H1 (cell line): ENCODE results near the gene NDUFA8. TPM values are rescaled to one million over a fixed set of nuclear protein-coding genes. Genes with fewer than 3 reads are reported as not detected.

Experiments used
- CTCF ChIA-PET: fragments of 300-600 bp; sonication (Branson Sonifier 250); formaldehyde crosslinking; loops from one replicate; lab custom pipeline; 2021; ENCODE audit not compliant: partially characterized antibody; lab: Charles Lee
- POLR2A ChIA-PET: fragments of 300-600 bp; sonication (Branson Sonifier 250); formaldehyde crosslinking; loops from one replicate; lab custom pipeline; 2021; ENCODE audit warnings: inconsistent platforms; ENCODE audit not compliant: partially characterized antibody; lab: Charles Lee
- DNase-seq, 2 experiments: peaks; one replicate each; pipeline versions ENCODE4 v3.0.0 to v3.0.0-alpha.2; 2010 to 2022; ENCODE audit warnings: low spot score in 2 of 2, low read depth in 1 of 2, mixed read lengths in 1 of 2
- FAIRE-seq: peaks from 2 replicates; lab custom pipeline; 2011; peaks lifted over from hg19 to GRCh38; lab: Jason Lieb, UNC
- H2AFZ ChIP-seq: 2 replicates; pipeline ENCODE4 v1.8.1; 2012; ENCODE audit warnings: low read length, inconsistent platforms
- H2AK5ac ChIP-seq: 2 replicates; pipeline ENCODE4 v1.6.1; 2013; ENCODE audit warnings: low read depth, low read length
- H2BK120ac ChIP-seq: replicated peaks from 2 replicates; pipeline ENCODE3; 2013; ENCODE audit warnings: low read depth, low read length, inconsistent platforms
- H2BK12ac ChIP-seq: 2 replicates; pipeline ENCODE4 v1.6.1; 2013; ENCODE audit warnings: low read depth, low read length
- H2BK15ac ChIP-seq: 2 replicates; pipeline ENCODE4 v1.6.1; 2013; ENCODE audit warnings: low read length
- H2BK20ac ChIP-seq: 2 replicates; pipeline ENCODE4 v1.6.1; 2013; ENCODE audit warnings: low read length
- H2BK5ac ChIP-seq: 2 replicates; pipeline ENCODE4 v1.6.1; 2013; ENCODE audit warnings: low read depth, low read length
- H3K14ac ChIP-seq: 2 replicates; pipeline ENCODE4 v1.6.1; 2013; ENCODE audit warnings: inconsistent platforms; ENCODE audit not compliant: insufficient read length
- H3K18ac ChIP-seq: 2 replicates; pipeline ENCODE4 v1.6.1; 2013; ENCODE audit warnings: low read length; ENCODE audit errors: extremely low read depth
- H3K23ac ChIP-seq: 2 replicates; pipeline ENCODE4 v1.6.1; 2013; ENCODE audit warnings: inconsistent platforms; ENCODE audit not compliant: insufficient read length
- H3K23me2 ChIP-seq: 2 replicates; pipeline ENCODE4 v1.6.1; 2013; ENCODE audit warnings: low read depth, low read length
- H3K27ac ChIP-seq: 2 replicates; pipeline ENCODE4 v1.6.1; 2011; ENCODE audit warnings: low read depth, low read length, inconsistent platforms
- H3K27me3 ChIP-seq, 4 experiments: replicated peaks in 1 of 4; 1 replicate in 1 of 4; 2 replicates in 3 of 4; pipeline versions ENCODE4 v1.6.1 to v1.8.1; 2011 to 2013; ENCODE audit warnings: low read length in 3 of 4, mild to moderate bottlenecking in 3 of 4, inconsistent platforms in 2 of 4, mixed read lengths in 2 of 4, moderate library complexity in 1 of 4; ENCODE audit not compliant: control insufficient read depth in 3 of 4, insufficient read depth in 3 of 4; ENCODE audit errors: extremely low read depth in 1 of 4
- H3K36me3 ChIP-seq, 4 experiments: 2 replicates each; pipeline versions ENCODE4 v1.6.1 to v1.8.1; 2011 to 2013; ENCODE audit warnings: mild to moderate bottlenecking in 4 of 4, low read length in 3 of 4, moderate library complexity in 2 of 4, control low read depth in 1 of 4, inconsistent platforms in 1 of 4; ENCODE audit not compliant: insufficient read depth in 4 of 4, control insufficient read depth in 2 of 4
- H3K4ac ChIP-seq: replicated peaks from 2 replicates; pipeline ENCODE3; 2013; ENCODE audit warnings: low read length, low read depth, mixed read lengths, inconsistent platforms; ENCODE audit not compliant: insufficient read length
- H3K4me1 ChIP-seq, 4 experiments: replicated peaks in 1 of 4; 1 replicate in 1 of 4; 2 replicates in 3 of 4; pipeline versions ENCODE4 v1.6.1 to v1.8.1; 2011 to 2013; ENCODE audit warnings: low read length in 3 of 4, inconsistent platforms in 2 of 4, mixed read lengths in 1 of 4; ENCODE audit not compliant: insufficient read depth in 4 of 4, control insufficient read depth in 3 of 4
- H3K4me2 ChIP-seq, 2 experiments: 2 replicates each; pipeline versions ENCODE4 v1.6.1 to v1.8.1; 2011 to 2013; ENCODE audit warnings: low read depth in 2 of 2, low read length in 2 of 2, control low read depth in 1 of 2, inconsistent platforms in 1 of 2, mild to moderate bottlenecking in 1 of 2; ENCODE audit not compliant: insufficient read depth in 1 of 2
- H3K4me3 ChIP-seq, 4 experiments: fragments of 200-600, 300-600 bp in 1 of 4; sonication (generic), shearing (Covaris generic), sonication (Bioruptor Twin) in 1 of 4; 2 replicates each; pipeline versions ENCODE4 v1.5.1 to v1.8.1; 2011 to 2016; ENCODE audit warnings: low read length in 4 of 4, low read depth in 3 of 4, control low read depth in 2 of 4, inconsistent platforms in 2 of 4, mild to moderate bottlenecking in 2 of 4, mixed read lengths in 1 of 4, moderate library complexity in 1 of 4; ENCODE audit not compliant: insufficient read depth in 2 of 4; ENCODE audit errors: extremely low read depth in 1 of 4
- H3K56ac ChIP-seq: replicated peaks from 2 replicates; pipeline ENCODE3; 2013; ENCODE audit warnings: low read depth, mild to moderate bottlenecking, mixed read lengths, low read length, inconsistent platforms; ENCODE audit not compliant: insufficient read length
- H3K79me1 ChIP-seq: 2 replicates; pipeline ENCODE4 v1.6.1; 2013; ENCODE audit warnings: low read depth, low read length, control low read depth
- H3K79me2 ChIP-seq, 2 experiments: 2 replicates each; pipeline versions ENCODE4 v1.6.1 to v1.8.1; 2012 to 2013; ENCODE audit warnings: low read length in 2 of 2, mild to moderate bottlenecking in 2 of 2, inconsistent platforms in 1 of 2; ENCODE audit not compliant: insufficient read depth in 2 of 2, control insufficient read depth in 1 of 2
- H3K9ac ChIP-seq, 4 experiments: replicated peaks in 1 of 4; 1 replicate in 1 of 4; 2 replicates in 3 of 4; pipeline versions ENCODE4 v1.6.1 to v1.8.1; 2011 to 2013; ENCODE audit warnings: low read depth in 3 of 4, low read length in 3 of 4, control low read depth in 2 of 4, mild to moderate bottlenecking in 2 of 4, moderate library complexity in 2 of 4, inconsistent platforms in 1 of 4; ENCODE audit errors: extremely low read depth in 1 of 4
- H3K9me3 ChIP-seq, 2 experiments: 2 replicates each; pipeline versions ENCODE4 v1.6.1 to v1.8.1; 2012 to 2013; ENCODE audit warnings: mild to moderate bottlenecking in 2 of 2, moderate library complexity in 2 of 2, control low read depth in 1 of 2, inconsistent platforms in 1 of 2, low read depth in 1 of 2, low read length in 1 of 2, mixed read lengths in 1 of 2; ENCODE audit not compliant: insufficient read depth in 2 of 2
- H4K20me1 ChIP-seq, 2 experiments: replicated peaks in 1 of 2; 2 replicates each; pipeline versions ENCODE3 to v1.8.1; 2011 to 2013; ENCODE audit warnings: inconsistent platforms in 2 of 2, low read length in 2 of 2, mild to moderate bottlenecking in 1 of 2; ENCODE audit not compliant: insufficient read depth in 2 of 2, control insufficient read depth in 1 of 2
- H4K5ac ChIP-seq: 2 replicates; pipeline ENCODE4 v1.6.1; 2013; ENCODE audit warnings: low read length, low read depth, mixed read lengths, inconsistent platforms; ENCODE audit not compliant: insufficient read length
- H4K8ac ChIP-seq: 2 replicates; pipeline ENCODE4 v1.8.0; 2013; ENCODE audit warnings: mild to moderate bottlenecking, moderate library complexity, low read length, inconsistent platforms; ENCODE audit not compliant: insufficient read depth; ENCODE audit errors: extremely low read depth
- H4K91ac ChIP-seq: replicated peaks from 2 replicates; pipeline ENCODE3; 2013; ENCODE audit warnings: low read length, mixed read lengths, inconsistent platforms; ENCODE audit not compliant: insufficient read length
- ASH2L ChIP-seq: fragments of 200-600, 300-600 bp; sonication (generic); IDR thresholded peaks from one replicate; pipeline ENCODE4 v1.7.1; 2017; ENCODE audit warnings: low read length
- ATF3 ChIP-seq: IDR thresholded peaks from 2 replicates; pipeline ENCODE4 v1.6.1; 2011; ENCODE audit warnings: low read depth, mild to moderate bottlenecking, low read length; ENCODE audit not compliant: insufficient read depth
- CHD1 ChIP-seq: IDR thresholded peaks from 2 replicates; pipeline ENCODE4 v1.6.1; 2012; ENCODE audit warnings: low read depth, low read length, improper control_type of control experiment
- EZH2 ChIP-seq: fragments of 200-600 bp; sonication (generic); IDR thresholded peaks from 2 replicates; pipeline ENCODE4 v1.7.1; 2012; ENCODE audit warnings: low read depth, mild to moderate bottlenecking, moderate library complexity, low read length, inconsistent platforms; ENCODE audit not compliant: severe bottlenecking
- GABPA ChIP-seq: IDR thresholded peaks from 2 replicates; pipeline ENCODE4 v1.6.1; 2011; ENCODE audit warnings: mild to moderate bottlenecking, low read length, moderate library complexity, borderline replicate concordance; ENCODE audit not compliant: insufficient read depth
- KDM5A ChIP-seq: fragments of 200-600 bp; IDR thresholded peaks from 2 replicates; pipeline ENCODE4 v1.7.1; 2012; ENCODE audit warnings: mild to moderate bottlenecking, low read length, inconsistent platforms, mixed read lengths
- MAFK ChIP-seq: IDR thresholded peaks from 2 replicates; pipeline ENCODE4 v1.6.1; 2012; ENCODE audit warnings: low read depth, mild to moderate bottlenecking, improper control_type of control experiment, low read length
- POLR2A ChIP-seq, 2 experiments: IDR thresholded peaks; 1 replicate in 1 of 2; 2 replicates in 1 of 2; pipeline ENCODE4 v1.6.1; 2011; ENCODE audit warnings: low read depth in 2 of 2, low read length in 2 of 2, mild to moderate bottlenecking in 2 of 2; ENCODE audit errors: control extremely low read depth in 1 of 2
- RBBP5 ChIP-seq: IDR thresholded peaks from 2 replicates; pipeline ENCODE4 v1.7.1; 2012; ENCODE audit warnings: low read depth, mild to moderate bottlenecking, inconsistent platforms, low read length, moderate library complexity, borderline replicate concordance
- TAF7 ChIP-seq: optimal IDR thresholded peaks from 2 replicates; pipeline ENCODE3; 2011; ENCODE audit warnings: low read depth, mild to moderate bottlenecking, inconsistent platforms, low read length, moderate library complexity, borderline replicate concordance
- ZNF274 ChIP-seq: IDR thresholded peaks from 2 replicates; pipeline ENCODE4 v1.7.0; 2012; ENCODE audit warnings: low read length, borderline replicate concordance; ENCODE audit errors: extremely low read depth
- WGBS, 2 experiments: shearing (Covaris generic) in 1 of 2; methylation state at CpG; one replicate each; pipeline versions ENCODE4 v1.1.6 to v1.1.7; 2013 to 2015; ENCODE audit warnings: low lambda C conversion rate in 2 of 2, mixed read lengths in 2 of 2, inconsistent platforms in 1 of 2, low coverage in 1 of 2, missing lambda C conversion rate in 1 of 2; ENCODE audit not compliant: insufficient replicate concordance in 2 of 2, insufficient coverage in 1 of 2, insufficient read length in 1 of 2; ENCODE audit errors: extremely low coverage in 1 of 2, missing lambda C conversion rate in 1 of 2; 5-methylcytosine and 5-hydroxymethylcytosine counted together
- polyA plus RNA-seq, 7 experiments: library from polyadenylated mRNA; depleted of rRNA in 3 of 7; stranded (reverse) in 5 of 7; unstranded in 2 of 7; fragments of >200 nt in 5 of 7; fragments of 200-250 nt in 2 of 7; gene quantifications; 1 replicate in 5 of 7; 2 replicates in 1 of 7; 4 replicates in 1 of 7; pipeline versions ENCODE4 v1.2.1 to v1.2.3, GENCODE V29; 2011 to 2013; ENCODE audit warnings: missing spikeins in 2 of 7, mixed read lengths in 2 of 7
- total RNA-seq: library from RNA; stranded (reverse); fragmentation: NEBNext Ultra II Directional; extraction: Animal tissue kit (Norgen Biotek cat#: 25700); gene quantifications from 2 replicates; pipeline ENCODE4 v1.2.1, GENCODE V29; 2021

Gene NDUFA8
- total and polyA plus RNA-seq, 2 of the 8 experiments (the other 6 are each of a cell fraction or from before 2014, with no cell fraction given), result 61.0 to 73.8 TPM

DNA sequence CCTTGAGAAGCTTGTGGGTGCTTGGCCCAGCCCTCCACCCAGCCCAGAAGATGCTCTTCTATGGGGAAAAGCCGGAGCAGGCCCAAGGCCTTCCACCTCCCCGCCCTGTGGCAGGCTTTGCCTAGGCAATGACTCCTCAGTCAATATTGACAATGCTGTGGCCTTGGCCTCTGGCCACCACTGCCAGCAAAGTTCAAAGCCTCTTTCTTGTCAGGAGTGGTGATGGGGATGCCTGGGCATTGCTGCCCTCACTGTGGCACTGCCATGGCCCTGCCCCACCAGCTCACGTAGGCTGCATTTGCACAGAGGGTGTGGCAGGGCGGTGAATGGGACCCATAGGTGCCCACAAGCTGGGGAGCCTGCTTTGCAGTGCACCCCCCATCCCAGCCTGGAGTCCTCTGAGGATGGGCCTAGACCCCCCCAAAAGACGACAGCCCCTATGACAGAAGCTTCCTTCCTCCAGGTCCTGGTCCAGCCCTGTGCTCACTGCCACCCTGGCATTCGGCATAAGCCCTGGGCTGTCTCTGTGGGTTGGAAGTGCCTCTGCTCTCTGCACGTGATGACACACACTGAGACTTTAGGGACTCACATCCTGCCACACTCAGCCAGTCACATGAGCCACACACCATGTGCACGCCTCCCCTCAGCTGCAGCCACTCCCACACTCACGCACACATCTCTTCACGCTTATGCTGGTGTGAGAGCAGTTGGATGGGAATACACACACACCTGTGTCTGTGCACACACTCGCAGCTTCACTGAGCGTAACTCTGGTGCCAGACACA is 31.2 kb upstream of the NDUFA8 start:
- no peak overlapping the region for H3K23ac ChIP-seq
- H3K27ac ChIP-seq, result no peak overlapping the region
- no peak for TF ChIP-seq ASH2L
- no peak for TF ChIP-seq RBBP5
- TF ChIP-seq MAFK, result no peak
- no peak for TF ChIP-seq TAF7
- no peak for TF ChIP-seq GABPA
- TF ChIP-seq ATF3, result no peak
- no peak for TF ChIP-seq KDM5A
- TF ChIP-seq ZNF274, result no peak
- TF ChIP-seq CHD1, result no peak
- no peak for TF ChIP-seq EZH2
- TF ChIP-seq POLR2A (IDR thresholded peaks at IDR 0.05; ENCODE audit: control extremely low read depth in 1 of 2, low read depth in 2 of 2, low read length in 2 of 2), result no peak
- H3K4me1 ChIP-seq, result peaks cover 0 to 3% (median 1%) of the 10 kb centered on the region in 4 experiments; a peak in 2 of 7 replicates
- no peak overlapping the region for H3K4me2 ChIP-seq
- POLR2A ChIA-PET, result interaction anchor here (1.7 kb wide), 1 partner anchor 93 kb away, joined by 3 read pairs; no protein-coding TSS in a partner anchor
- peak overlapping the region; percentile 59; the same call in 1 of the 2 replicates for H4K8ac ChIP-seq
- no peak overlapping the region for H3K56ac ChIP-seq
- no peaks in the 10 kb centered on the region for H3K79me1 ChIP-seq
- H4K20me1 ChIP-seq, result no peaks in the 10 kb centered on the region
- H3K9ac ChIP-seq, result no peak overlapping the region
- no peak overlapping the region; the same call in 1 of the 2 replicates for H2BK5ac ChIP-seq
- H2BK15ac ChIP-seq, result 0 out of 2 replicates have a peak overlapping the region, but pooled peaks have one; percentile 40
- 85% methylated on average over 12 of the region's 12 CpGs; no CpG with 5 or more reads in 1 of the 2 experiments for WGBS, 2 experiments
- peak overlapping the region; percentile 12 for H4K91ac ChIP-seq
- H3K27me3 ChIP-seq, result no peaks in the 10 kb centered on the region; a peak in 1 of 7 replicates
- H2BK12ac ChIP-seq, result peak overlapping the region; percentile 44; the same call in 1 of the 2 replicates
- no peak overlapping the region for H4K5ac ChIP-seq
- CTCF ChIA-PET, result interaction anchor here (0.7 to 2.4 kb wide), 14 partner anchors 8 to 166 kb away, joined by 3 to 13 read pairs (median 3); partner anchors contain the start of gene NDUFA8
- H3K36me3 ChIP-seq, result no peaks in the 10 kb centered on the region
- H3K4ac ChIP-seq, result no peak overlapping the region
- H3K4me3 ChIP-seq, result no peak overlapping the region
- no peak overlapping the region; the same call in 1 of the 2 replicates for H2AFZ ChIP-seq
- no peak overlapping the region for H3K18ac ChIP-seq
- FAIRE-seq (no peak), DNase-seq (no peak)
- H3K79me2 ChIP-seq, result no peaks in the 10 kb centered on the region
- no peak overlapping the region for H2BK120ac ChIP-seq
- H2BK20ac ChIP-seq, result no peak overlapping the region
- H3K9me3 ChIP-seq, result no peaks in the 10 kb centered on the region
- H3K23me2 ChIP-seq, result no peaks in the 10 kb centered on the region
- H3K14ac ChIP-seq, result no peak overlapping the region
- H2AK5ac ChIP-seq, result no peak overlapping the region
